ENCODE results near the gene ITPKA.

Gene ITPKA

GRCh38 chr15:41495736-41496599 is 2.3 kb downstream of the ITPKA start:
- TF ChIP-seq CTCF (IDR thresholded peaks at IDR 0.05; ENCODE audit: low read depth, low read length, missing control alignments), result no peak
- H3K4me3 ChIP-seq (ENCODE audit: low read depth, low read length), result no peak overlapping the region
- DNase-seq (ENCODE audit: low read depth), result no peak

- no peak for DNase-seq (ENCODE audit: low read depth)
- TF ChIP-seq CTCF (IDR thresholded peaks at IDR 0.05; ENCODE audit: low read depth, low read length, missing control alignments), result no peak
- H3K4me3 ChIP-seq (ENCODE audit: low read depth, low read length), result no peak overlapping the region
Observed at GRCh38 chr15:41498657-41499056, 5.0 kb downstream of the ITPKA start.

GRCh38 chr15:41499109-41499851 is 5.6 kb downstream of the ITPKA start:
- no peak for DNase-seq (ENCODE audit: low read depth)
- no peak for TF ChIP-seq CTCF (IDR thresholded peaks at IDR 0.05; ENCODE audit: low read depth, low read length, missing control alignments)
- no peak overlapping the region for H3K4me3 ChIP-seq (ENCODE audit: low read depth, low read length)

GRCh38 chr15:41501191-41501917 is 7.7 kb downstream of the ITPKA start:
- no peak overlapping the region for H3K4me3 ChIP-seq (ENCODE audit: low read depth, low read length)
- DNase-seq (ENCODE audit: low read depth), result no peak
- no peak for TF ChIP-seq CTCF (IDR thresholded peaks at IDR 0.05; ENCODE audit: low read depth, low read length, missing control alignments)

- TF ChIP-seq CTCF (IDR thresholded peaks at IDR 0.05; ENCODE audit: low read depth, low read length, missing control alignments), result no peak
- no peak overlapping the region for H3K4me3 ChIP-seq (ENCODE audit: low read depth, low read length)
- DNase-seq (ENCODE audit: low read depth), result no peak
Observed at GRCh38 chr15:41501931-41502794, 8.5 kb downstream of the ITPKA start.
